Measurements from ENCODE around the gene NBPF4.
"Not testable (repeated sequence)": the region's sequence is repeated elsewhere in the genome, so short reads cannot be mapped to it uniquely, and the experiment has no call there.

Gene NBPF4

GRCh38 chr1:108243976-108244375, at the start of gene NBPF4:
Gene NBPF4, minus strand, starts transcription at chr1:108244076. Its CDS starts 315 bp downstream, at chr1:108243761.
- not testable (repeated sequence) for DNase-seq

- not testable (repeated sequence) for DNase-seq
Measured at GRCh38 chr1:108282528-108283257, 38.8 kb upstream of the NBPF4 start.

- not testable (repeated sequence) for DNase-seq
Measured at GRCh38 chr1:108272485-108273327, 28.8 kb upstream of the NBPF4 start.

DNA sequence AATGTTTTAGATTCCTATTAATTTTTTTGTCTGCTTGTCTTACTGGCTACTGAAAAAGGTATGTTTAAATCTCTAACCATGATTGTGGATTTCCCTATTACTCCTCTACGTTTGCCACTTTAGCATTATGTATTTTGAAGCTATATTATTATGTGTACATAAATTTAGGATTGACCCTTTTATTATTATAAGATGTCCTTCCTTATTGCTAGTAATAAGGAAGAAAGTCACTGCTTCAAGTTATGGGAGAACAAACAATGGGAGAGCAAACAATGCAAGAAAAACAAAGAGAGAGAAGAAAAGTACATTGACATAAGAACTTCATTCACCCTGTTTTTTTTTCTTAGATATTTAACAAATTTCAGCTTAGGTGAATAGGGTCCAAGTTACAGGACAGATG, 23.2 kb upstream of the NBPF4 start:
- not testable (repeated sequence) for DNase-seq

DNA sequence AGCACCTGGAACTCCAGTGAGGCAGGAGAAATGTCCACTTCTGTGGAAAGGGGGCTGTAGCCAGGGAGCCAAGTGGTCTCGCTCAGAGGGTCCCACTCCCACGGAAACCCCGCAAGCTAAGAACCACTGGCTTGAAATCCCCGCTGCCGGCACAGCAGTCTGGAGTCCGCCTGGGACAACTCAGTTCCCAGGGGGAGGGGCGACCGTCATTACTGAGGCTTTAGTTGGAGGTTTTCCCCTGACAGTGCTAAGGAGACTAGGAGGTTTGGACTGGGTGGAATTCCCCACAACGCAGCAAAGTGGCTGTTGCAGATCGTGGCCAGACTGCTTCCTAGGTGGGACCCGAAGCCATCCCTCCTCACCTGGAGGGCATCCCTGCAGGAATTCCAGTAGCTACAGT, 18.1 kb upstream of the NBPF4 start:
- DNase-seq, result not testable (repeated sequence)

GRCh38 chr1:108261519-108261918, 17.6 kb upstream of the NBPF4 start:
- DNase-seq, result not testable (repeated sequence)

GRCh38 chr1:108260578-108261259, 16.8 kb upstream of the NBPF4 start:
- DNase-seq, result not testable (repeated sequence)

GRCh38 chr1:108255426-108255825, 11.6 kb upstream of the NBPF4 start:
- not testable (repeated sequence) for DNase-seq

DNA sequence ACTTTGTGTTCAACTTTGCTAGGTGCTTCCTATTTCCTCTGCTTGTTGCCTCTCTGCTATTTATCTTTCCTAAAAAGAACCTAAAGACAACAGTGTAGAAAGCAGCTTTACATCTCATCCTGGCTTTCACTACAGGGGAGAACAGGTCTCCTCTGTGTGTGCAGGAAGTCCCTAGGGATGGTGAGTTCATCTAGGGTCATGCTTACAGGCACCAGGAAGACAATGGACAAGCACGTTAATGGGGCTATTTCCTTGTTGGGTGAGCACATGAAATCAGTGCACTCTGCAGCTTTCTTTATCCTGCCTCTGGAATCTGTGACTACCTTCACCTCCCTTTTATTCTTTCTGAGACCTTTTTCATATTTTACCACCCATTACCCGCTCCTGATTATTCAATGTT, 4.5 kb downstream of the NBPF4 start:
- DNase-seq, result not testable (repeated sequence)

DNA sequence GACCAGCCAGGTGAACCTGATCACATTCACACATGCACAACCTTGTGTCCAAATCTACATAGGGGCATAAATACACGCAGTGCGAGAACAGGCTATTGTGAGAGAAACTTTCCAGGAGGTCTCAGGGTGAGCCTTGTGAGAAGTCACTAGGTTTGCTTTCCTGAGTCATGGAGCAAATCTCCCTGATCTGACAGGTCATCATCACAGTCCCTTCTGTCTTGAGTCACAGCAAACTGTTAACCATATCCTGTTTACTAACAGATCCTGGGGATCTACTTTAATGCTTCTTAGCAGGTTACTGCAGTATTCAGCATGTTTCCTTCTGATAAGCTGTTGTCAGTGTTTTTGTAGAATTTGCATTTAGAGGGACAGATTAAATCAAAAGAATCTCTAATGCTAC, 8.6 kb downstream of the NBPF4 start:
- not testable (repeated sequence) for DNase-seq

- not testable (repeated sequence) for DNase-seq
Measured at GRCh38 chr1:108232183-108232582, 11.7 kb downstream of the NBPF4 start.

DNA sequence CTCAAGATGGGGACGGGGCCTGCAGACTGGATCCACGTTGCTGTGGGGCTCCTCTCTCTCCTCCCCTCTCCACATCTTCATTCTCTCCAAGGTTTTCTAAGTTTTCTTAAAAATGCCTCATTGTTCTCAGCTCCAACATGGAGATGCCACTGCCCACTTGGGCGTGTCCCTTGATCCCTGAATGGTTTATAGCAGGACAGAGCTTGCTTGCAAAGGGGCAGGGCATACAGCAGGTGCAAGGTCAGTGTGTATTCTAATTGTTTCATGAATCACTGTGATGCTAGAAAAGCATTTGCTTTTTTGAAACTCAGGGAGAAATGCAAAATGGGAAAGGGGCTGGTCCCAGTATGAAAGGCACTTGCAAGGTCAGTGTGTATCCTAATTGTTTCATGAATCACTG, 13.9 kb downstream of the NBPF4 start:
- DNase-seq, result not testable (repeated sequence)

GRCh38 chr1:108227772-108228171, 16.1 kb downstream of the NBPF4 start:
- DNase-seq, result not testable (repeated sequence)

GRCh38 chr1:108226855-108227254, 17.0 kb downstream of the NBPF4 start:
- DNase-seq, result not testable (repeated sequence)

- not testable (repeated sequence) for DNase-seq
Measured at GRCh38 chr1:108223226-108223625, 20.6 kb downstream of the NBPF4 start.

DNA sequence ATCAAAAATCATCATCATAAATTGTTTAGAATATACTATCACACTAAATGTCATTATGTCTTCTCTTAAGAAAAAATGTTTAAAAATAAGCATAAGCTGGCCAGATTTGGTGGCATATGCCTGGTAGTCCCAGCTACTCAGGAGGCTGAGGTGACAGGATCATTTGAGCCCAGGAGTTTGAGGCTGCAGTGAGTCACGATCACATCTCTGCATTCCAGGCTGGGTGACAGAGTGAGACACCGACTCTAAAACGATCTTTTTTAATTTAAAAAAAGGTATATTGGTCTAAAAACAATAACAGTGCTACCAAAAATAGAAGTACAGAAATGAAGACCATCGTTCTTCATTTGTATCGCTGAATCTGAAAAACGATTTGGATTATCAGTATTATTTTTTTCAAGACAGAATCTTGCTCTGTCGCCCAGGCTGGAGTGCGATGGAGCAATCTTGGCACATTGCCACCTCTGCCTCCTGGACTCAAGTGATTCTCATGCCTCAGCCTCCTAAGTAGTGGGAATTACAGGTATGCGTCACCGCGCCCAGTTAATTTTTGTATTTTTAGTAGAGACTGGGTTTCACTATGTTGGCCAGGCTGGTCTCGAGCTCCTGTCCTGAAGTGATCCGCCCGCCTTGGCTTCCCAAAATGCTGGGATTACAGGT, 26.2 kb downstream of the NBPF4 start:
- DNase-seq, result not testable (repeated sequence)

- DNase-seq, result not testable (repeated sequence)
Measured at GRCh38 chr1:108217007-108217406, 26.9 kb downstream of the NBPF4 start.

DNA sequence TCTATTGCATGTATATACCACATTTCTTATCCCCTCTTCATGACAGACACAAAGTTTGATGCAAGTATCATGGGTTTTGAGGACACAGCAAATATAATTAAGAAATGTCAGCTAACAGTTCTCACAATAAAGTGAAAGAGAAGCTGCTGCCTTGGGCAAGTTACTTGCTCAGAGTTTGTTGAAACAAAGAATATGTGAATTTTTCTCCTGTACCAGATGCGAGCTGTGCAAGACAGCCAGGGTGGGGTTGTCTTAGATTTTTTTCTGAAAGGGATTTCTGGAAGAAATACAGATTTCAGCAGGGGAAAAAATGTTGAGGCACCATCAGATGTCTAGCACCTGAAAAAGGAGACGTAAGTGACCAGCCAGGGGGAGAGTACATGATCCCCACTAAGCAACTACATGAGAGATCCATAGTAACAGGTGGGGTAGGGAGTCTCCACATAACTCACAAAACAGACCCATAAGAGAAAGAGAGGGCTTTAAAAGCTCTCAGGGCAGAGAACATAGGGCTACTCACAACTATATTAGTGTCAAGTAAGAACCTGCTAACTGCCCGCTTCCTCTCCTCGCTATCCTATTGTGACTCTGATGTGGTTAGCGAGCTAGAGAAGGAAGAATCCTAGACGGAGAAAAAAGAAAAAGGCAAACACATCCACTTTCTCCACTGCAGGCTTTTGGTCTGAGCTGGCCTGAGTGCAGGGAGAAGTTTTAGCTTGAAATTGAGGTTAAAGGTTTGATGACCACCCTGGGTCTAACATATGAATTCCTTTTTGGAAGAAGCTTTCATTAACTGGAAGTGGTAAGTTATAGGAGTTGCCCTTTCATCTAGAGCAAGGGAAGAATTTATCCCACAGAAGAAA, 27.6 kb downstream of the NBPF4 start:
- DNase-seq, result not testable (repeated sequence)

- DNase-seq, result not testable (repeated sequence)
Measured at GRCh38 chr1:108214641-108215465, 29.0 kb downstream of the NBPF4 start.

GRCh38 chr1:108211014-108211413, 32.9 kb downstream of the NBPF4 start:
- DNase-seq, result no peak

Measured in CD4-positive, alpha-beta T cell treated with Interferon gamma for 1 hour (primary cell).